CD4-positive, alpha-beta T cell treated with Interleukin-6 at 100 ng/mL for 8 hours (primary cell): ENCODE data around the gene B3GALT6.
"Not testable (repeated sequence)": the region's sequence is repeated elsewhere in the genome, so short reads cannot be mapped to it uniquely, and the experiment has no call there.

Experiments
- DNase-seq: peaks from one replicate; pipeline ENCODE4 v3.0.0-alpha.2; 2020; ENCODE audit warnings: mixed read lengths, low spot score

B3GALT6 gene

DNA sequence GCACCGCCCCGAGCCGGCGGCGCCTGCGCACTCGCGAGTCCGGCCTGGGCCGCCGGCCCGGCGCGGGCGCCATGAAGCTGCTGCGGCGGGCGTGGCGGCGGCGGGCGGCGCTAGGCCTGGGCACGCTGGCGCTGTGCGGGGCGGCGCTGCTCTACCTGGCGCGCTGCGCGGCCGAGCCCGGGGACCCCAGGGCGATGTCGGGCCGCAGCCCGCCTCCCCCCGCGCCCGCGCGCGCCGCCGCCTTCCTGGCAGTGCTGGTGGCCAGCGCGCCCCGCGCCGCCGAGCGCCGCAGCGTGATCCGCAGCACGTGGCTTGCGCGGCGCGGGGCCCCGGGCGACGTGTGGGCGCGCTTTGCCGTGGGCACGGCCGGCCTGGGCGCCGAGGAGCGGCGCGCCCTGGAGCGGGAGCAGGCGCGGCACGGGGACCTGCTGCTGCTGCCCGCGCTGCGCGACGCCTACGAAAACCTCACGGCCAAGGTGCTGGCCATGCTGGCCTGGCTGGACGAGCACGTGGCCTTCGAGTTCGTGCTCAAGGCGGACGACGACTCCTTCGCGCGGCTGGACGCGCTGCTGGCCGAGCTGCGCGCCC is at the start of gene B3GALT6:
Gene B3GALT6, plus strand, starts transcription at position 30 of the 588 bp plus-strand sequence. Its CDS starts 42 bp downstream, at position 72.
- DNase-seq = no peak

GRCh38 chr1:1182491-1183220 is 49.4 kb upstream of the B3GALT6 start:
- DNase-seq = no peak

DNA sequence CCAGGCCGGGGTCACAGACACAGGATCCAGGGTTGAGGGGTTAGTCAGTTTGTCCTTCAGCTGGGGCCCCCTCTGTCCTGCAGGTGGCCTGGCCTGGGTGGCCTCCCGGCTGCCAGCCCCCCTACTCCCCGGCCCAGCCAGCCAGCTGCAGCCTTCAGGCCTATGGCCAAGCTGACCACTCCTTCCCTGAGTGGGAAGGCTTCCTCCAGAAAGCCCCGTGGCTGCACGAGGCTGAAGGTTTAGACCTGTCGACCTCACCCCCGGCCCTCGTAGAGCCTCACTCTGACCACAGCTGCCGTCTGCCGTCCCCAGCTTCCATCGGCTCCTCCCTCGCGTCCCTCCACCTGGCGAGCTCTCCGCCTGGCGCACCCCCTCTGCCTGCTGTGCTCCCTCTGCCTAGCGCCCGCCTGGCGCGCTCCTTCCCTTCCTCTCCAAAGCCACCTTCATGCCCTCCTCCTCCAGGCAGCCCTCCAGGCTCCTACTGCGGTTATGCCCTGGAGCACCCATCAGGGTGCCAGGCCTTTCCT is 48.8 kb upstream of the B3GALT6 start:
- DNase-seq = no peak

DNA sequence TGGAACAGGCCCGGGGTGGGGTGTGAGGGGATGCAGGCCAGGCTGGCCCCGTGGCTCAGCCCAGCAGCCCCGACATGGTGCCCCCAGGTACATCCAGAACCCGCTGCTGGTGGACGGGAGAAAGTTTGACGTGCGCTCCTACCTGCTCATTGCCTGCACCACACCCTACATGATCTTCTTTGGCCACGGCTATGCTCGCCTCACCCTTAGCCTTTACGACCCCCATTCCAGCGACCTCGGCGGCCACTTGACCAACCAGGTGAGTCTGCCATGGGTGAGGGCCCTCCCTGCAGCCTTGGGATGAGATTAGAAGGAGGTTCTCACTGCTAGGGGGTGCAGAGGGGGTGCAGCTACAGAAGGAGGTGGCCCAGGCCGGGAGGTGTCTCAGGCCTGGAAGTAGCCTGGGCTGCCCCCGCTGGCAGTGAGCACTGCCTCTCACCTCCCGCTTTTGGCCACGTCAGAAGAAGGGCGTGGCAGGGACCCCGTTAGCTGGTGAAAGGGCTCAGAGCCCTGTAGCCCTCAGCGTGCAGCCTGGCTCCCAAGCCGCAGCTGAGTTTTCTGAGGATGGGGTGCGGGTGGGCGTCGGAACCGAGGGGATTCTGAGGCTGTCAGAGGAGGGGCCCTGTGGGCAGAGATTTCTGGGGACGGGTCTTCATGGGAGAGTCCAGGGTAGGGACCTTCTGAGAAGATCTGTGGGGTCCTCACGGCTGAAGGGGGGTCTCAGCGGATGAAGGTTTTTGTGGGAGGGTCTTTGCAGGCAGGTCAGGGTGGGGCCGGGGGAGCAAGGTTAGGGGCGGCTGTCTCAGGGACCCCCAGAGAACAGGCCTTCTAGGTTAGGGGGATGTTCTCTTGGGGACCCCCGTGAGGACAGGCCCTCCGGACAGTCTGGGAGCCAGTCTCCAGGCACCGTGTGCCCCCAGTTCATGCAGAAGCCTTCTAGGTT is 47.9 kb upstream of the B3GALT6 start:
- no peak for DNase-seq

GRCh38 chr1:1185101-1185765 is 46.8 kb upstream of the B3GALT6 start:
- DNase-seq = no peak

- no peak for DNase-seq
Observed at GRCh38 chr1:1187938-1188337, 44.1 kb upstream of the B3GALT6 start.

- DNase-seq = no peak
Observed at GRCh38 chr1:1189111-1189510, 42.9 kb upstream of the B3GALT6 start.

DNA sequence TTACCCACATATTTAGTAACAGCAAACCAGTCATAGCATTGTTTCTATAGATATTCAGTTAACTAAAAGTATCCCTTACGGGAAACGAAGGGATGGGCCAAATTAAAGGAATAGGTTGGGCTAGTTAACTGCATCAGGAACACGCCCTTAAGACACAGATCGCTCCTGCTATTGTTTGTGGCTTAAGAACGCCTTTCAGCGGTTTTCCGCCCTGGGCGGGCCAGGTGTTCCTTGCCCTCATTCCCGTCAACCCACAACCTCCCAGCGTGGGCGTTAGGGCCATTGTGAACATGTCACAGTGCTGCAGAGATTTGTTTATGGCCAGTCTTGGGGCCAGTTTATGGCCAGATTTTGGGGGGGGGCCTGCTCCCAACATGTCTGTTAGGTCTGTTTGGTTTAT is 40.3 kb upstream of the B3GALT6 start:
- DNase-seq = no peak

- no peak for DNase-seq
Observed at GRCh38 chr1:1194723-1195122, 37.3 kb upstream of the B3GALT6 start.

DNA sequence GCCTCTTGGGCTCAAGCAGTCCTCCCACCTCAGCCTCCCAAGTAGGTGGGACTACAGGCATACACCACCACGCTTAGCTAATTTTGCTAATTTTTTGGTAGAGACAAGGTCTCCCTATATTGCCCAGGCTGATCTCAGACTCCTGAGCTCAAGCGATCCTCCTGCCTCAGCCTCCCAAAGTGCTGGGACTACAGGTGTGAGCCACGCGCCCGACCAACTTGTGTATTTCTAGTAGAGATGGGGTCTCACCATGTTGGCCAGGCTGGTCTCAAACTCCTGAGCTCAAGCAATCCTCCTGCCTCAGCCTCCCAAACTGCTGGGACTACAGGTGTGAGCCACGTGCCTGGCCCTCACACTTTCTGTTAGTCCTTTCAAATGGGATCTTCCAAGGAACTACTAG is 36.3 kb upstream of the B3GALT6 start:
- DNase-seq = not testable (repeated sequence)

- no peak for DNase-seq
Observed at GRCh38 chr1:1196431-1197187, 35.4 kb upstream of the B3GALT6 start.

DNA sequence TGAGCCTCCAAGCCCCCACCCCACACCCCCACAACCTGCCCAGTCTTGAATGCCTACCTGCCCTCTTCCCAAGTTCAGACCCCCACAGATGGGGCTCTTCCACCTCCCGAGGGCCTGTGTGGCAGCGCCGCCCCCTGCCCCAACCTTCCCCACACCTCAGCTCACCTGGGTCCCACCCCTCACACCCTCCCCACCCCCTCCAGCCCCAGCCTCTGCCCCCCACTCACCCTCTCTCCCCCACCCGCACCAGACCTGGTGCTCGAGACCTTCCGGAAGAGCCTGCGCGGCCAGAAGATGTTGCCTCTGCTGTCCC is 34.9 kb upstream of the B3GALT6 start:
- DNase-seq = no peak

DNA sequence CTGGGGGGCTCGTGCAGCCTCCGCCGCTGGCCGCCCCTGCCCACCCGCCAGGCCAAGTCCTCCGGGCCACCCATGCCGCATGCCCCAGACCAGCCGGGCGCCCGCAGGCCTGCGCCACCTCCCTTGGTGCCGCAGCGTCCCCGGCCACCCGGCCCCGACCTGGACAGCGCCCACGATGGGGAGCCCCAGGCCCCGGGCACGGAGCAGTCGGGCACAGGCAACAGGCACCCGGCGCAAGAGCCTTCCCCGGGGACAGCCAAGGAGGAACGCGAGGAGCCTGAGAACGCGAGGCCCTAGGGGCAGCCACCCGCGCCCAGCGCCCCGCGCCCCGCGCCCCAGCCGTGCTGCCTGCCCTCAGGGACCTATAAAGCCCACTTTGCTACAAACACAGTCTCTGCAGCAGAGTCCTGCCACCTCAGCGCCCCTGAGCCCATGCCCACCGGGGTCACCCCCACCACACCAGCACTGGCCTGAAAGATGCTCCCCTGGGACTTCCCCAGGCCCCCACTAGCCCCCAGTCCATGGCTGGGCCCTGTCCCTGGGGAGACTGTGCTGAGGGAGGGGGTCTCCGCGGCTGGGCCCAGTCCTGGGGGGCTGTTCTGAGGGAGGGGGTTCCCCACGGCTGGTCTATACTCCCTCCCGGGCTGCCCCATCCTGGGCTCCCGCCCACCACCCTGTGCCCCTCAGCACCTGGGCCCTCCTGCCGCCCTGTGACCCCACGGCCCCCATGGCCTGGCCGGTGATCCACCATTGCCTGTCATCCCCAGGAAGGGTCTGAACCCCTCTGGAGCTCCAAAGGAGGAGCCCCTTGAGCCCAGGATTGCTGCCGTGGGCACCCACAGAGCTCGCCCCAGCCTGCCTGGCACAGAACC is 34.2 kb upstream of the B3GALT6 start:
- no peak for DNase-seq

DNA sequence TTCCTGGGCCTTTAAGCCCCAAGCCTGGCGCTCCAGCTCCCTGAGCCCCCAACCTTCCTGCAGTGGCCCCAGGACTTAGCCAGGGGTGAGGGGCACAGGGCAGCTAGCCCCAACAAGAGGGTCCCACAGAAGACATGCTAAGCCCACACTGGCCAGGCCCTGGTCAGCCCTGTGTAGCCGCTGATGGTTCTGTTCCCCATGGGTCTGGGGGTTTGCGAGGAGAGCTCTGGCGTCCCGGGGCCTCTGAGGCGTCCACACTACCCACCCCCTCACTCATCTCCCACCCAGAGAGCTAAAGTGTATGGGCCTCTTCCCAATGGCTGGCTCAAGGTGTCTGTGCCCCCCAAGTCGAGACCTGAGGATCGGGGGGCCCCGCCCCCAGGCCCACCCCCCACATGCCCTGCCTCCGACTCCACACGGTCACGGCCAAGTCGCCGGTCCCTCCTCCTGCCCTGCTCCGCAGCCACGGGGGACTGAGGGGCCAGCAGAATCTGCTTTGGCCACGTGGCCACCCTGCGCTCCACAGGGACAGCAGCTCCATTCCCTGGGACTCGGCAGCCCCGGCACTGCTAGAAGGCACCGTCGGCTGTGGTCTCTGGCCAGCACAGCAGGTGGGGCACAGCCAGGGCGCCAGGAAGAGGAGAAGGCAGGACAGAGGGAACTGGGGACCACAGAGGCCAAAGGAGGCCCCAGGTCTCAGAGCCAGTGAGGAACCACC is 33.5 kb upstream of the B3GALT6 start:
- DNase-seq = no peak

GRCh38 chr1:1199141-1199960 is 32.7 kb upstream of the B3GALT6 start:
- DNase-seq = no peak

GRCh38 chr1:1199961-1200875 is 31.8 kb upstream of the B3GALT6 start:
- no peak for DNase-seq
